Measurements from ENCODE around the gene PRPF18.

DNA sequence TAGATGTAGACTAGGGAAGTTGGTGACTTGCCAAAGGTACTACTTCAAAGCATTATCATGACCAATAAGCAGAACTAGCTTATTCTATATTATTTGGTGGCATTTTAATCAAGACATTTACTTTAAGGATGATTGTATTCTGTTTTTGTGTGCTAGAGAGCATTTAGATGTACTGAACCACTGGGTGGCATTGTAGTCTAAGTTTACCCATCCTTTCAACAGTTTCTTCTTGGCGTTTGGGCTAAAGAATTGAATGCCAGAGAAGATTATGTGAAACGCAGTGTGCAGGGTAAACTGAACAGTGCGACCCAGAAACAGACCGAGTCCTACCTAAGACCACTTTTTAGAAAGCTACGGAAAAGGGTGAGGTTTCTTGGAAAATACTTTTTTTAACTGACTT is 26.8 kb downstream of the PRPF18 start:
- TF ChIP-seq PPARA (CRISPR knock-in tag; IDR thresholded peaks at IDR 0.05; ENCODE audit: borderline replicate concordance): no peak
- no peak for TF ChIP-seq ZFP3 (CRISPR knock-in tag; IDR thresholded peaks at IDR 0.05)

Data from SK-N-SH treated with all-trans-retinoic acid at 6 μM for 48 hours (cell line).